ENCODE data around the gene RFLNA.

- TF ChIP-seq POLR2A (IDR thresholded peaks at IDR 0.05), result no peak
- no peak for TF ChIP-seq CTCF (IDR thresholded peaks at IDR 0.05)
These were observed 56.5 kb downstream of the RFLNA start for GRCh38 chr12:124351422-124351821.

Data from lower leg skin (tissue), 3 donors.